Measurements from ENCODE around the gene ARHGAP35. TPM values are rescaled to one million over a fixed set of nuclear protein-coding genes. Genes with fewer than 3 reads are reported as not detected.
A peak's percentile ranks its signal among the peaks of the same experiment; 100 is the strongest.

The ARHGAP35 gene
- total RNA-seq, 5 donors from 2014 or later (not counting 1 experiment from before 2014, with no cell fraction given): 28.7 to 48.1 (median 37.7) TPM

- ChIA-PET CTCF (interaction anchor here (1.4 to 2.6 kb wide), 5 partner anchors 14 to 97 kb away, joined by 5 to 35 read pairs (median 7); no protein-coding TSS in a partner anchor), POLR2A (no interaction called here)
- Histone ChIP-seq H3K27ac (ENCODE audit: low read length) (no peak overlapping the region), H3K27me3 (replicated peaks in 1 of 2; ENCODE audit: control insufficient read depth in 2 of 2, extremely low read depth in 1 of 2, insufficient read depth in 2 of 2, low read length in 1 of 2) (no peaks in the 10 kb centered on the region), H3K36me3 (ENCODE audit: control insufficient read depth in 2 of 2, extremely low read depth in 1 of 2, insufficient read depth in 1 of 2, low read length in 1 of 2) (peaks cover 11 to 45% of the 10 kb centered on the region in 2 donors), H3K4me3 (ENCODE audit: control insufficient read depth in 1 of 2, extremely low read depth in 1 of 2, low read length in 1 of 2) (no peak overlapping the region), H3K9me3 (no peaks in the 10 kb centered on the region), H3K4me1 (ENCODE audit: control insufficient read depth in 1 of 2, extremely low read depth in 1 of 2, insufficient read depth in 2 of 2, low read length in 2 of 2) (peaks cover 0 to 7% of the 10 kb centered on the region in 2 experiments)
- H3K9me3 Mint-ChIP-seq: no peaks in the 10 kb centered on the region
- peaks cover 32% of the 10 kb centered on the region for H3K36me3 Mint-ChIP-seq
- ATAC-seq (replicated peaks in 1 of 4) (no peak), DNase-seq (no peak)
- no peak overlapping the region for H3K4me3 Mint-ChIP-seq
- H3K27ac Mint-ChIP-seq: no peak overlapping the region
- WGBS (ENCODE audit: insufficient coverage): 93% methylated on average over 10 of the region's 12 CpGs
- peaks cover 0 to 7% (median 6%) of the 10 kb centered on the region in 3 donors for H3K4me1 Mint-ChIP-seq
- no peaks in the 10 kb centered on the region for H3K27me3 Mint-ChIP-seq
Observed at GRCh38 chr19:46841458-46842083, 19.2 kb upstream of the ARHGAP35 start.

- POLR2A ChIA-PET: interaction anchor here in 1 of 2 donors (0.6 kb wide), 1 partner anchor 22 kb away, joined by 4 read pairs; no protein-coding TSS in a partner anchor
- no peak overlapping the region for H3K4me3 Mint-ChIP-seq
Observed at GRCh38 chr19:46842791-46843190, 18.0 kb upstream of the ARHGAP35 start.

GRCh38 chr19:46844067-46844489, 16.7 kb upstream of the ARHGAP35 start:
- ChIA-PET CTCF (no interaction called here), POLR2A (interaction anchor here in 1 of 2 donors (0.6 kb wide), 1 partner anchor 133 kb away, joined by 4 read pairs; no protein-coding TSS in a partner anchor)
- peaks cover 3 to 41% of the 10 kb centered on the region in 2 donors for H3K36me3 ChIP-seq (ENCODE audit: control insufficient read depth in 2 of 2, extremely low read depth in 1 of 2, insufficient read depth in 1 of 2, low read length in 1 of 2)
- H3K4me1 ChIP-seq (ENCODE audit: control insufficient read depth in 1 of 2, extremely low read depth in 1 of 2, insufficient read depth in 2 of 2, low read length in 2 of 2): peaks cover 0 to 7% of the 10 kb centered on the region in 2 experiments
- peaks cover 30% of the 10 kb centered on the region for H3K36me3 Mint-ChIP-seq
- H3K4me3 Mint-ChIP-seq: no peak overlapping the region
- no peak overlapping the region for H3K27ac Mint-ChIP-seq
- no peaks in the 10 kb centered on the region for H3K27me3 ChIP-seq (replicated peaks in 1 of 2; ENCODE audit: control insufficient read depth in 2 of 2, extremely low read depth in 1 of 2, insufficient read depth in 2 of 2, low read length in 1 of 2)
- H3K9me3 ChIP-seq: no peaks in the 10 kb centered on the region
- H3K4me3 ChIP-seq (ENCODE audit: control insufficient read depth in 1 of 2, extremely low read depth in 1 of 2, low read length in 1 of 2): no peak overlapping the region
- H3K27me3 Mint-ChIP-seq: no peaks in the 10 kb centered on the region
- H3K4me1 Mint-ChIP-seq: peaks cover 3 to 13% (median 10%) of the 10 kb centered on the region in 3 donors
- no peaks in the 10 kb centered on the region for H3K9me3 Mint-ChIP-seq
- DNase-seq (no peak), ATAC-seq (replicated peaks in 1 of 4) (no peak)
- WGBS (ENCODE audit: insufficient coverage): 98% methylated on average over 5 of the region's 9 CpGs
- no peak overlapping the region for H3K27ac ChIP-seq (ENCODE audit: low read length)

More at GRCh38 chr19:46842791-46843190, 18.0 kb upstream of the ARHGAP35 start:
- H3K27ac ChIP-seq (ENCODE audit: low read length): no peak overlapping the region
- peaks cover 9 to 47% of the 10 kb centered on the region in 2 donors for H3K36me3 ChIP-seq (ENCODE audit: control insufficient read depth in 2 of 2, extremely low read depth in 1 of 2, insufficient read depth in 1 of 2, low read length in 1 of 2)
- no peak overlapping the region for H3K4me3 ChIP-seq (ENCODE audit: control insufficient read depth in 1 of 2, extremely low read depth in 1 of 2, low read length in 1 of 2)
- no peaks in the 10 kb centered on the region for H3K27me3 ChIP-seq (replicated peaks in 1 of 2; ENCODE audit: control insufficient read depth in 2 of 2, extremely low read depth in 1 of 2, insufficient read depth in 2 of 2, low read length in 1 of 2)
- Mint-ChIP-seq H3K36me3 (peaks cover 36% of the 10 kb centered on the region), H3K9me3 (no peaks in the 10 kb centered on the region), H3K27ac (no peak overlapping the region), H3K4me1 (peaks cover 2 to 12% (median 7%) of the 10 kb centered on the region in 3 donors), H3K27me3 (no peaks in the 10 kb centered on the region)
- CTCF ChIA-PET: no interaction called here
- DNase-seq: no peak
- no peak for ATAC-seq (replicated peaks in 1 of 4)
- WGBS (ENCODE audit: insufficient coverage): 90% methylated on average over 10 of the region's 11 CpGs
- H3K9me3 ChIP-seq: no peaks in the 10 kb centered on the region
- H3K4me1 ChIP-seq (ENCODE audit: control insufficient read depth in 1 of 2, extremely low read depth in 1 of 2, insufficient read depth in 2 of 2, low read length in 2 of 2): peaks cover 0 to 7% of the 10 kb centered on the region in 2 experiments

DNA sequence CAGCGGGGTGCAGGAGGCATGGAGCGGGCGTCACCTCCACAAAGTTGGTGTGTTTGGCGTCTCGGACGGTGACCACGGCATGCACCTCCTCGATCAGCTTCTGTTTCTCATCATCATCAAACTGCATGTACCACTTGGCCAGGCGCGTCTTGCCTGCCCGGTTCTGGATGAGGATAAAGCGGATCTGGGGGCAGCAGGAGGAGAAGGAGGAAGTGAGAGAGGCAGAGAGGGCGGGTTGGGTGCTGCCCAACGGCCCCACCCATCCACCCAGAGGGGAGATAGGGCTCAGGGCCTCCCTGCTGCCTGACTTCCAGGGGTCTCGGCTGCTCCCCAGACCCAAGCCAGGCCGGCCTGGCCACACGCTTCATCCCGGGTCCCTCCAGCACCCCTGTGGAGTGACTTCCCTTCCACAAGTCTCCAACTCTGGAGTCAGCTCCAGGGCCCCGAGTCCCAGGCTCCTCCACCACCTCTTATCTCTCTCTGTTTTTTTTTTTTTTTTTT, 14.8 kb upstream of the ARHGAP35 start:
- ChIA-PET CTCF (interaction anchor here in 1 of 2 donors (0.7 kb wide), 1 partner anchor 1154 kb away, joined by 5 read pairs; the partner anchor contains the start of gene SNRPD2), POLR2A (no interaction called here)
- H3K9me3 ChIP-seq: no peaks in the 10 kb centered on the region
- 96% methylated on average over 4 of the region's 19 CpGs for WGBS (ENCODE audit: insufficient coverage)
- H3K4me3 ChIP-seq (ENCODE audit: control insufficient read depth in 1 of 2, extremely low read depth in 1 of 2, low read length in 1 of 2): no peak overlapping the region
- DNase-seq (no peak), ATAC-seq (replicated peaks in 1 of 4) (no peak)
- H3K36me3 Mint-ChIP-seq: peaks cover 27% of the 10 kb centered on the region
- no peaks in the 10 kb centered on the region for H3K9me3 Mint-ChIP-seq
- H3K36me3 ChIP-seq (ENCODE audit: control insufficient read depth in 2 of 2, extremely low read depth in 1 of 2, insufficient read depth in 1 of 2, low read length in 1 of 2): peaks cover 3 to 32% of the 10 kb centered on the region in 2 donors
- no peak overlapping the region for H3K27ac ChIP-seq (ENCODE audit: low read length)
- no peaks in the 10 kb centered on the region for H3K27me3 Mint-ChIP-seq
- no peak overlapping the region for H3K27ac Mint-ChIP-seq
- H3K4me3 Mint-ChIP-seq: no peak overlapping the region
- peaks cover 17 to 29% (median 25%) of the 10 kb centered on the region in 3 donors for H3K4me1 Mint-ChIP-seq
- peaks cover 9 to 18% of the 10 kb centered on the region in 2 experiments for H3K4me1 ChIP-seq (ENCODE audit: control insufficient read depth in 1 of 2, extremely low read depth in 1 of 2, insufficient read depth in 2 of 2, low read length in 2 of 2)
- H3K27me3 ChIP-seq (replicated peaks in 1 of 2; ENCODE audit: control insufficient read depth in 2 of 2, extremely low read depth in 1 of 2, insufficient read depth in 2 of 2, low read length in 1 of 2): no peaks in the 10 kb centered on the region

DNA sequence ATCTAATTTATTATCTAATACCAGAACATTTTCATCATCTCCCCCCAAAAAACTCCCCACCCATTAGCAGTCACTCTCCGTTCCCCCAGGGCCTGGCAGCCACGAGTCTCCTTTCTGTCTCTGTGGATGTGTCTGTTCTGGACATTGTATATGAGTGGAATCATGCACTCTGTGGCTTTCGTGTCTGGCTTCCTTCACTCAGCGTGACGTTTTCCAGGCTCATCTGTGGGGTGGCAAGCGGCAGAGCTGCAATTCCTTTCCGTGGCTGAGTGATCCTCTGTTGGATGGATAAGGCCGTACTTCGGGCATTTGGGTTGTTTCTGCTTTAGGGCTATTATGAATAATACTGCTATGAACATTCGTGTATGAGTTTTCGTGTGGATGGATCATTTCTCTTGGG, 13.3 kb upstream of the ARHGAP35 start:
- Mint-ChIP-seq H3K4me3 (peak overlapping the region in 1 of 3 donors; percentile 15), H3K27ac (no peak overlapping the region), H3K27me3 (no peaks in the 10 kb centered on the region), H3K36me3 (peaks cover 24% of the 10 kb centered on the region), H3K9me3 (no peaks in the 10 kb centered on the region), H3K4me1 (peaks cover 17 to 29% (median 25%) of the 10 kb centered on the region in 3 donors)
- no peaks in the 10 kb centered on the region for H3K9me3 ChIP-seq
- H3K27me3 ChIP-seq (replicated peaks in 1 of 2; ENCODE audit: control insufficient read depth in 2 of 2, extremely low read depth in 1 of 2, insufficient read depth in 2 of 2, low read length in 1 of 2): no peaks in the 10 kb centered on the region
- no peak overlapping the region for H3K27ac ChIP-seq (ENCODE audit: low read length)
- peaks cover 9 to 20% of the 10 kb centered on the region in 2 experiments for H3K4me1 ChIP-seq (ENCODE audit: control insufficient read depth in 1 of 2, extremely low read depth in 1 of 2, insufficient read depth in 2 of 2, low read length in 2 of 2)
- DNase-seq: no peak
- peaks cover 0 to 21% of the 10 kb centered on the region in 2 donors for H3K36me3 ChIP-seq (ENCODE audit: control insufficient read depth in 2 of 2, extremely low read depth in 1 of 2, insufficient read depth in 1 of 2, low read length in 1 of 2)
- H3K4me3 ChIP-seq (ENCODE audit: control insufficient read depth in 1 of 2, extremely low read depth in 1 of 2, low read length in 1 of 2): no peak overlapping the region
- ChIA-PET POLR2A (no interaction called here), CTCF (no interaction called here)
- no peak for ATAC-seq (replicated peaks in 1 of 4)
- WGBS (ENCODE audit: insufficient coverage): 93% methylated on average over 2 of the region's 11 CpGs

DNA sequence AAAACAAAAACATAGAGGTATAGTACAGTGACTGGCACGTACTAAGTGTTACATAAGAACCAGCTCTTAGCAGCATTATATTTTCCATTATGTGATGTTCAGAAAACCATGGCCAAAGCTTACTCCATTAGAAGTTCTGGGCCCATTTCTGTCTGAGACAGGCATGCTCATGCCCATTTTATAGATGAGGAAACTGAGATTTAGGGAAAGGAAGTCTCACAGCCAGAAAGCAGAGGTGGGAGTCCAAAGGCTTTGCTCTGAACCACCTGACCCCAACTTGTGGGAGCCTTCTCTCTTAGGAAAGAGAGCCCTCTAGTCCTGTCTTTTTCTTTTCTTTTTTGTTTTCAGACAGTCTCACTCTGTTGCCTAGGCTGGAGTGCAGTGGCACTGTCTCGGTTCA, 12.4 kb upstream of the ARHGAP35 start:
- peaks cover 15% of the 10 kb centered on the region for H3K36me3 Mint-ChIP-seq
- no peak overlapping the region for H3K4me3 Mint-ChIP-seq
- DNase-seq (no peak), ATAC-seq (replicated peaks in 1 of 4) (no peak)
- no peak overlapping the region for H3K27ac Mint-ChIP-seq
- H3K36me3 ChIP-seq (ENCODE audit: control insufficient read depth in 2 of 2, extremely low read depth in 1 of 2, insufficient read depth in 1 of 2, low read length in 1 of 2): peaks cover 0 to 14% of the 10 kb centered on the region in 2 donors
- no peaks in the 10 kb centered on the region for H3K9me3 Mint-ChIP-seq
- H3K27ac ChIP-seq (ENCODE audit: low read length): no peak overlapping the region
- H3K4me1 Mint-ChIP-seq: peaks cover 17 to 25% (median 23%) of the 10 kb centered on the region in 3 donors
- ChIA-PET POLR2A (interaction anchor here (0.5 to 0.7 kb wide), 2 partner anchors 214 to 330 kb away, joined by 3 to 4 read pairs; no protein-coding TSS in a partner anchor), CTCF (no interaction called here)
- H3K4me3 ChIP-seq (ENCODE audit: control insufficient read depth in 1 of 2, extremely low read depth in 1 of 2, low read length in 1 of 2): no peak overlapping the region
- H3K27me3 ChIP-seq (replicated peaks in 1 of 2; ENCODE audit: control insufficient read depth in 2 of 2, extremely low read depth in 1 of 2, insufficient read depth in 2 of 2, low read length in 1 of 2): no peaks in the 10 kb centered on the region
- H3K27me3 Mint-ChIP-seq: no peaks in the 10 kb centered on the region
- H3K4me1 ChIP-seq (ENCODE audit: control insufficient read depth in 1 of 2, extremely low read depth in 1 of 2, insufficient read depth in 2 of 2, low read length in 2 of 2): peaks cover 9 to 20% of the 10 kb centered on the region in 2 experiments
- no CpG with 5 or more reads among the region's 2 CpGs for WGBS (ENCODE audit: insufficient coverage)
- H3K9me3 ChIP-seq: no peaks in the 10 kb centered on the region

All from T-cell (primary cell).